AG20443 (cell line): ENCODE data around the gene EYA3.
A peak's percentile ranks its signal among the peaks of the same experiment; 100 is the strongest.

Experiments
- DNase-seq: peaks from one replicate; pipeline ENCODE4 v3.0.0; 2012; ENCODE audit warnings: low spot score, mixed read lengths

EYA3 gene

GRCh38 chr1:27938488-27938887, 149.9 kb downstream of the EYA3 start:
- no peak for DNase-seq

DNA sequence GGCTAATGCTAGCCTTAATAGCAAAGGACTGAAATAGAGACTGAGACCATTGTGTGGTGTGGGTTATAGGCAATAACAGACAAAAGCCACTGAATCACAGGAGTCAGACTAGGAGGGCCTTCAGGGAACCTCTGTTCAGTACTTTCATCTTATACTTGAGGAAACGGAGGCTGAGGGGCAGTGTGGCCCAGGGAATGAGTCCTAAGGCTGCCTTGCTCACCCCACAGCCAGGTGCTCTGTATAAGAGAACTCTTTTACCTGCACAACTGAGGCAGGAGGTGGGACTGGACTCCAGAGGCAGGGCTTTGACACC, 150.9 kb downstream of the EYA3 start:
- no peak for DNase-seq

GRCh38 chr1:27936370-27936769, 152.0 kb downstream of the EYA3 start:
- DNase-seq, result no peak

DNA sequence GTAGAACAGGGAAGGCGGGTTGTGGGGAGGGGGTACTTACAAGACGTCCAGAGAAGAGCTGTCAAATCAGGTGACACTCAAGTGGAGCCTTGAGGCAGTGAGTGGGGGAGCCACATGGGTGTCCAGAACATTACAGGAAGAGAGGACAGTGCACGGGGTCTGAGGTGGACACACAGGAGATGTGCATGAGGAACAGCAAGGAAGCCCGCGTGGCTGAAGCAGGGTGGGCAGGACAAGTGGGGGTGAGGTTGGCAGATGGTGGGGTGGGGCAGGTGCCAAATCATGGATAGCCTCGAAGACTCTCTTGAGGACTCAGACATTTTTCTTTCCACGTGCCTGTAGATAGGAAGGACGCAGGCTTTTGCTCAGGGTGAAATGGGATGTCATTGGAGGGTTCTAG, 152.7 kb downstream of the EYA3 start:
- DNase-seq, result peak; percentile 7

DNA sequence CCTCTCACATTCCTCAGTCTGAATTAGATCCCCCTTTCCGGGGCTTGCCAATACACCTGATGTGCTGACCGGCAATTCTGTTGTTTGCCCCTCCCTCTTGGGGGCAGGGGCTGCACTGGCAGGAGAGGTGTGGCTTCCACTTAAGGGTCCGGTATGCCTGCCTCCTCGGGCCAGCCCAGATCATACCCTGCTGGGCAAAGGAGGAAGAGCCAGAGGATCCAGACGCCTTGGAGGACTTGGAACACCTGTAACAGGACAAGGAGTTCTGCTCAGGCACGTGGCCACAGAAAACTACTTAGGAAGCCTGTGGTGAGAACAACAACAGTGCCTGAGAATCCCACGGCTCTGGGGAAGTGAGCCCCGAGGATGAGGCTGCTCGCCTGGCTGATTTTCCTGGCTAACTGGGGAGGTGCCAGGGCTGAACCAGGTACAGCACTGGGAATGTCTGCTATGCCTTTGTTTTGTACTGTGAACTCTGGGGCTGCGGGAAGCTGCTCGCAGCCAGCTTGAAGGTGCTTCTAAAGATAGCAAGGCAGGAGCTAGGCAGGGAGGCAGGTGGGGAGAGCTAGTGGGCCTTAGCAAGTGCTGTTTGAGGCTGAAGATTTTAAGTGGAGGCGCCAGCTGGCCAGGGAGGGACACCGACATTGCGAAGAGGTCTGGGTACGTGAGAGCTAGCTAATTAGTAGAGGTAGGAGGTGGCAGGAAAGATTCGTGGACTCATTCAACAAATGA, 153.4 kb downstream of the EYA3 start, which contains the start of gene SMPDL3B:
Gene SMPDL3B (plus strand): TSS at position 183 of the 732 bp plus-strand sequence. CDS start 184 bp downstream, at position 367.
- DNase-seq, result peak; percentile 20

DNA sequence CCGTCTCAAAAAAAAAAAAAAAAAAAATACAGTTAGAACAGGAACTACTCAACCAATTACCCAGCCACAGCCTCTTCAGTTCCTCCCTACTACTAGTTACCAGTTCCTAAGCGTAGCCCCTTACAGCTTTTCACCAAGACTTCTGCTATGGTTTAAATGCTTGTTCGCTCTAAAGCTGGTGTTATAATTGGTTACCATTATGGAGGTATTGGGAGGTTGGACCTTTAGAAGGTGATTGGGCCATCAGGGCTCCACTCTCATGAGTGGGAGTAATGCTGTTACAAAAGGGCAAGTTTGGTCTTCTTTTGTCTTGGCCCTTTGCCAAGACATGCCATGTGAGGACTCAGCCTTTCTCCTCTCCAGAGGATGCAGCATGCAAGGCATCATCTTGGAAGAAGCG, 156.7 kb downstream of the EYA3 start:
- no peak for DNase-seq

- no peak for DNase-seq
Measured at GRCh38 chr1:27931184-27931583, 157.2 kb downstream of the EYA3 start.

DNA sequence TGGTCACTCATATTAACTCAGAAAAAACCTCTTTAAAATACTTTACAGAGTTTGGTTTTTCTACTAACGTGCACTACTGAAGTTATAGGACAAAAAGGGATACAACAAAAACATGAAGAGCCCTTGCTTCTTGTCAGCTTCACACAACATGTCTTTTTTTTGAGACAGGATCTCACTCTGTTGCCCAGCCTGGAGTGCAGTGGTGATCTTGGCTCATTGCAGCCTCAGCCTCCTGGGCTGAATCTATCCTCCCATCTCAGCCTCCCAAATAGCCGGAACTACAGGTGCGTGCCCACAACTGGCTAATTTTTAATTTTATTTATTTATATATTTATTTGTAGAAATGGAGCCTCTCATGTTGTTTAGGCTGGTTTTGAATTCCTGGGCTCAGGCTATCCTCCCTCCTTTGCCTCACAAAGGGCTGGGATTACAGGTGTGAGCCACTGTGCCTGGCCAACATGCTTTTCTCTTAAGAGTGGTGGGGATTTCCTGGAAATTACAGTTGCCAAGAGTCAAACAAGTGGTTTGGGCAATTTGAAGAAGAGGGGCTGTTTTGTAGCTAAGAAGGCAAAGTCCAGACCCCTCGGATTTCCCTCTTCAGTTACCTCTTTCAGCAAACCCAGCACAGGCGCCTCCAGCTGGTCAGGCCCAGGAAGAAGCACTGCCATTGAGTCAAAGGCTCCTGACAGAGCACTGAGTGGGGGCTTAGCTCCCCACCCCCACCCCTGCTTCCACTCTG, 160.0 kb downstream of the EYA3 start:
- DNase-seq, result no peak

GRCh38 chr1:27922272-27922671, 166.1 kb downstream of the EYA3 start:
- DNase-seq, result no peak
